ENCODE results near the gene CNN2.

CNN2 gene

GRCh38 chr19:1053176-1054101 lies 27.0 kb downstream of the CNN2 start:
- H3K27ac ChIP-seq = no peak overlapping the region
- TF ChIP-seq CTCF (conservative IDR thresholded peaks at IDR 0.05) (no peak), ZFX (IDR thresholded peaks at IDR 0.05) (no peak)

- H3K27ac ChIP-seq = no peak overlapping the region
- no peak for TF ChIP-seq CTCF (conservative IDR thresholded peaks at IDR 0.05)
- TF ChIP-seq ZFX (IDR thresholded peaks at IDR 0.05) = no peak
Observed at GRCh38 chr19:1054102-1055027, 28.0 kb downstream of the CNN2 start.

- TF ChIP-seq ZFX (IDR thresholded peaks at IDR 0.05) = no peak
- TF ChIP-seq CTCF (conservative IDR thresholded peaks at IDR 0.05) = no peak
Observed at GRCh38 chr19:1055028-1055425, 28.6 kb downstream of the CNN2 start.

GRCh38 chr19:1055886-1056620 lies 29.6 kb downstream of the CNN2 start:
- H3K27ac ChIP-seq = no peak overlapping the region
- no peak for TF ChIP-seq CTCF (conservative IDR thresholded peaks at IDR 0.05)

More at GRCh38 chr19:1055028-1055425, 28.6 kb downstream of the CNN2 start:
- no peak overlapping the region for H3K27ac ChIP-seq

GRCh38 chr19:1057176-1057855 lies 30.9 kb downstream of the CNN2 start:
- no peak for TF ChIP-seq ZFX (IDR thresholded peaks at IDR 0.05)
- TF ChIP-seq CTCF (conservative IDR thresholded peaks at IDR 0.05) = no peak
- H3K27ac ChIP-seq = no peak overlapping the region

GRCh38 chr19:1058112-1058511 lies 31.7 kb downstream of the CNN2 start:
- TF ChIP-seq CTCF (conservative IDR thresholded peaks at IDR 0.05) = no peak
- no peak for TF ChIP-seq ZFX (IDR thresholded peaks at IDR 0.05)
- no peak overlapping the region for H3K27ac ChIP-seq
